AG04449 (cell line): ENCODE measurements around the gene LRBA.
"Not testable (repeated sequence)": the region's sequence is repeated elsewhere in the genome, so short reads cannot be mapped to it uniquely, and the experiment has no call there.

Source experiments
- CTCF ChIA-PET: fragments of 350-600 bp; formaldehyde crosslinking; extraction: SDS; loops from one replicate; lab custom pipeline; 2021; ENCODE audit warnings: antibody characterized with exemption; lab: Yijun Ruan, JAX
- POLR2A ChIA-PET: fragments of 400-600, 350-600 bp; formaldehyde crosslinking; extraction: SDS; loops from one replicate; lab custom pipeline; 2020; ENCODE audit warnings: antibody characterized with exemption, inconsistent platforms; lab: Yijun Ruan, JAX
- DNase-seq: peaks from one replicate; pipeline ENCODE4 v3.0.0-alpha.2; 2010; ENCODE audit warnings: low read depth, low spot score
- H3K4me3 ChIP-seq: 2 replicates; pipeline ENCODE4 v1.5.1; 2011; ENCODE audit warnings: low read depth, mild to moderate bottlenecking, control low read depth, low read length
- TF ChIP-seq, protein P1 (sequence below): IDR thresholded peaks from one replicate; pipeline ENCODE4 v1.5.1; 2011; ENCODE audit warnings: mild to moderate bottlenecking, moderate library complexity, low read length, control low read depth, inconsistent platforms; ENCODE audit not compliant: insufficient read depth; ENCODE audit errors: missing control alignments

The LRBA gene

DNA sequence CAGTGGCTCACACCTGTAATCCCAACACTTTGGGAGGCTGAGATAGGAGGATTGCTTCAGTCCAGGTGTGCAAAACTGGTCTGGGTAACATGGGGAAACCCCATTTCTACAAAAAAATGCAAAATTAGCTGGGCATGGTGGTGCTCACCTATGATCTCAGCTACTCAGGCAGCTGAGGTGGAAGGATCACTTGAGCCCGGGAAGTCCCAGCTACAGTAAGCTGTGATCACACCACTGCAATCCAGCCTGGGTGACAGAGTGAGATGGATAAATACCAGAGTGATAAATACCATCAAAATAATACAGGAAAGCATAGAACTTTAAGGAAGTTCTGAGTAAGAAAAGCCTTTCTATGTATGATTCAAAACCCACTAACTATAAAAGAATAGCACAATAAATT, 52.8 kb downstream of the LRBA start:
- ChIA-PET CTCF (interaction anchor here (0.9 to 3.0 kb wide), 2 partner anchors 9 to 666 kb away, joined by 4 to 17 read pairs; no protein-coding TSS in a partner anchor), POLR2A (no interaction called here)
- no peak overlapping the region for H3K4me3 ChIP-seq
- no peak for DNase-seq
- TF ChIP-seq, protein P1, sequence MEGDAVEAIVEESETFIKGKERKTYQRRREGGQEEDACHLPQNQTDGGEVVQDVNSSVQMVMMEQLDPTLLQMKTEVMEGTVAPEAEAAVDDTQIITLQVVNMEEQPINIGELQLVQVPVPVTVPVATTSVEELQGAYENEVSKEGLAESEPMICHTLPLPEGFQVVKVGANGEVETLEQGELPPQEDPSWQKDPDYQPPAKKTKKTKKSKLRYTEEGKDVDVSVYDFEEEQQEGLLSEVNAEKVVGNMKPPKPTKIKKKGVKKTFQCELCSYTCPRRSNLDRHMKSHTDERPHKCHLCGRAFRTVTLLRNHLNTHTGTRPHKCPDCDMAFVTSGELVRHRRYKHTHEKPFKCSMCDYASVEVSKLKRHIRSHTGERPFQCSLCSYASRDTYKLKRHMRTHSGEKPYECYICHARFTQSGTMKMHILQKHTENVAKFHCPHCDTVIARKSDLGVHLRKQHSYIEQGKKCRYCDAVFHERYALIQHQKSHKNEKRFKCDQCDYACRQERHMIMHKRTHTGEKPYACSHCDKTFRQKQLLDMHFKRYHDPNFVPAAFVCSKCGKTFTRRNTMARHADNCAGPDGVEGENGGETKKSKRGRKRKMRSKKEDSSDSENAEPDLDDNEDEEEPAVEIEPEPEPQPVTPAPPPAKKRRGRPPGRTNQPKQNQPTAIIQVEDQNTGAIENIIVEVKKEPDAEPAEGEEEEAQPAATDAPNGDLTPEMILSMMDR, result no peak

DNA sequence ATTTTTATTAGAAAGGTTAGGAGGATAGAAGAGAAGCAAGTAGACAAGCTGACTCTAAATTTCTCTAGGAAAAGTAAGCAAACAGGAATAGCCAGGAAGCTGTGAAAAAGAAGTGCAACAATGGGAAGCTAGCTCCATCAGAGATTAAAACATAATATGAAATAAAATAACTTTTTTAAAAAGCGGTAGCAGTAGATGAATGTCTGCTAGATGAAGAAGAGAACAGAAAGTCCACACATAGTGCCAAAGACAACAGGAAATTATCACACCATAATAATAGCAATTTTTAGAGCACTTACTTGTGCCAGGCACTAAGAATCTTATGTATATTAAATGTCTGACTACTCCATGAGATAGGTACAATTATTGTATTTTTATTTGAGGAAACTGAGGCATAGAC, 53.5 kb downstream of the LRBA start:
- ChIA-PET CTCF (interaction anchor here (0.9 to 3.0 kb wide), 6 partner anchors 10 to 665 kb away, joined by 3 to 17 read pairs (median 4); no protein-coding TSS in a partner anchor), POLR2A (no interaction called here)
- TF ChIP-seq, protein P1, result no peak
- DNase-seq, result no peak
- no peak overlapping the region for H3K4me3 ChIP-seq

- POLR2A ChIA-PET, result no interaction called here
- CTCF ChIA-PET, result interaction anchor here (0.6 to 3.0 kb wide), 7 partner anchors 10 to 664 kb away, joined by 3 to 17 read pairs (median 3); no protein-coding TSS in a partner anchor
- no peak overlapping the region for H3K4me3 ChIP-seq
- DNase-seq, result no peak
- TF ChIP-seq, protein P1, result peak; percentile 48
Observed at GRCh38 chr4:150960818-150961217, 54.3 kb downstream of the LRBA start.

DNA sequence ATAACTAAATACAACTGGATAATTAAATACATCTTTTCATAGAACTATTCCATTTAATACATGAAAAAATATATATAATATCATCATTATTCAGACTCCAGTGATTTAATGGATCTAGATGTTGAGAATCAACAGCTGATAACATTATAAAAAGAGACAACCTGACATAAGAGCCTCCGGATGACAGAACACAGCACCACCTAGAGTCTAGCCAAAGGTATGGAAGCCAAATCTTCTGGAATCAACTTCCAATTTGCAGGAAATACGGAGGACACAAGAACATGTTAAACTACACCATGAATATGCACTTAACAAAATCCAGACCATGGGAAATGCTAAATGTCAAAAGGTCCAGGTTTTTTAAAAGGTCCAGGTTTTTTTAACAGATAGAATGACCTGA, 55.0 kb downstream of the LRBA start:
- H3K4me3 ChIP-seq, result no peak overlapping the region
- no peak for DNase-seq
- TF ChIP-seq, protein P1, result peak; percentile 15
- POLR2A ChIA-PET, result no interaction called here
- CTCF ChIA-PET, result interaction anchor here (0.8 to 1.6 kb wide), 4 partner anchors 11 to 32 kb away, joined by 3 to 7 read pairs (median 4); no protein-coding TSS in a partner anchor

- POLR2A ChIA-PET, H3K4me3 ChIP-seq, DNase-seq, CTCF ChIA-PET: not testable (repeated sequence)
Observed at GRCh38 chr4:150957981-150958380, 57.1 kb downstream of the LRBA start.

DNA sequence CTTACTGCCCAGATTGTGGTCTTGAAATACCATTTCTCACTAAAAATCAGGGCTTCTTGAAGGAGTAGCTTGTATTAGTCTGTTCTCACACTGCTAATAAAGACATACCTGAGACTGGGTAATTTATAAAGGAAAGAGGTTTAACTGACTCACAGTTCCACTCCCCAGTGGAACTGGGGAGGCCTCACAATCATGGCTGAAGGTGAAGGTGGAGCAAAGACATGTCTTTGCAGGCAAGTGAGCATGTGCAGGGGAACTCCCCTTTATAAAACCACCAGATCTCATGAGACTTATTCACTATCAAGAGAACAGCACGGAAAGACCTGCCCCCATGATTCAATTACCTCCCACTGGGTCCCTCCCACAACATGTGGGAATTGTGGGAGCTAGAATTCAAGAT, 58.0 kb downstream of the LRBA start:
- POLR2A ChIA-PET, DNase-seq, H3K4me3 ChIP-seq: not testable (repeated sequence)
- CTCF ChIA-PET, result interaction anchor here (1.2 kb wide), 1 partner anchor 90 kb away, joined by 4 read pairs; no protein-coding TSS in a partner anchor

DNA sequence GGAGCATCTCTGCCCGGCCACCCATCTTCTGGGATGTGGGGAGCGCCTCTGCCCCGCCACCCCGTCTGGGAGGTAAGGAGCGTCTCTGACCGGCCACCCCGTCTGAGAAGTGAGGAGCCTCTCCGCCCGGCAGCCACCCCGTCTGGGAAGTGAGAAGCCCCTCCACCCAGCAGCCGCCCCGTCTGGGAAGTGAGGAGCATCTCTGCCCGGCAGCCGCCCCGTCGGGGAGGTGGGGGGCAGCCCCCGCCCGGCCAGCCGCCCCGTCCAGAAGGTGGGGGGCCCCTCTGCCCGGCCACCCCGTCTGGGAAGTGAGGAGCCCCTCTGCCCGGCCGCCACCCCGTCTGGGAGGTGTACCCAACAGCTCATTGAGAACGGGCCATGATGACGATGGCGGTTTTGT, 61.2 kb downstream of the LRBA start:
- DNase-seq, CTCF ChIA-PET, H3K4me3 ChIP-seq, POLR2A ChIA-PET: not testable (repeated sequence)

- POLR2A ChIA-PET, result no interaction called here
- CTCF ChIA-PET, result no interaction called here
- TF ChIP-seq, protein P1, result no peak
Observed at GRCh38 chr4:150952167-150952845, 62.8 kb downstream of the LRBA start.

More at GRCh38 chr4:150952167-150952845, 62.8 kb downstream of the LRBA start:
- H3K4me3 ChIP-seq, result no peak overlapping the region
- DNase-seq, result no peak
